ENCODE measurements around the gene MME. TPM values are rescaled to one million over a fixed set of nuclear protein-coding genes. Genes with fewer than 3 reads are reported as not detected.

Gene MME
- total RNA-seq, 2 donors from 2014 or later, result 56.3 to 103 TPM

DNA sequence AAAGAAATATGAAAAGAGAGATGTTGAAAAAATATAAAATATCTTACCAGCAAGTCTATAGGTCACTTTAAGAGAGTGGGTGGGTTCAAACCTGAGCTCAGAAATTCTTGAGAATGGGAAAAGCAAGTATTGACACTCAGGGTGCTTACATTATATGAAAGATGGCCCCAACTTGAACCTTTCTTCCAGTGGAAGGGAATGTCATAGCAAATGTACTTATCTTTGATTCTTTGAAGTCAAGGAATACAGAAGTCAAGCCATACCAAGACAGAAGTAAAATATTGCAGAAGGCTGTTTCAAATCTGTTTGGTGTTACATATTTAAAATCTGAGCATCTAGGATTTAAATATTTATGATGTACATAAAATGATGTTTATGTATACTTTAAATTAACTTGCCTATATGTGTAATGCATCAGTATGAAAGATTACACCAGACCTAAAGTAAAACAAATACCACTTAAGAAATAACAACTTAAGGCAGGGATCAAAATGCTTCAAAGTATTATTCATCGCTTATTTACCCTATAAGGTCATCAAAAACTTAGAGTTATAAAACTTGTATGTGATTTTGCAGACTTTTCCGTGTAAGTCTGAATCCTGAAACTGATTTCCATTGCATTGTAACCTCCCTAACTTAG, 8.7 kb downstream of the MME start:
- WGBS, result 93% methylated on average over 2 of the region's 2 CpGs
- Histone ChIP-seq H3K36me3 (no peaks in the 10 kb centered on the region), H3K27ac (no peak overlapping the region), H3K9me3 (no peaks in the 10 kb centered on the region), H3K4me1 (replicated peaks) (no peaks in the 10 kb centered on the region), H3K4me3 (no peak overlapping the region), H3K27me3 (replicated peaks; ENCODE audit: insufficient read depth) (no peaks in the 10 kb centered on the region)
- DNase-seq (ENCODE audit: low spot score), result no peak
- TF ChIP-seq POLR2A (IDR thresholded peaks at IDR 0.05) (no peak), POLR2AphosphoS5 (IDR thresholded peaks at IDR 0.05) (no peak)
- TF ChIP-seq, protein P1, sequence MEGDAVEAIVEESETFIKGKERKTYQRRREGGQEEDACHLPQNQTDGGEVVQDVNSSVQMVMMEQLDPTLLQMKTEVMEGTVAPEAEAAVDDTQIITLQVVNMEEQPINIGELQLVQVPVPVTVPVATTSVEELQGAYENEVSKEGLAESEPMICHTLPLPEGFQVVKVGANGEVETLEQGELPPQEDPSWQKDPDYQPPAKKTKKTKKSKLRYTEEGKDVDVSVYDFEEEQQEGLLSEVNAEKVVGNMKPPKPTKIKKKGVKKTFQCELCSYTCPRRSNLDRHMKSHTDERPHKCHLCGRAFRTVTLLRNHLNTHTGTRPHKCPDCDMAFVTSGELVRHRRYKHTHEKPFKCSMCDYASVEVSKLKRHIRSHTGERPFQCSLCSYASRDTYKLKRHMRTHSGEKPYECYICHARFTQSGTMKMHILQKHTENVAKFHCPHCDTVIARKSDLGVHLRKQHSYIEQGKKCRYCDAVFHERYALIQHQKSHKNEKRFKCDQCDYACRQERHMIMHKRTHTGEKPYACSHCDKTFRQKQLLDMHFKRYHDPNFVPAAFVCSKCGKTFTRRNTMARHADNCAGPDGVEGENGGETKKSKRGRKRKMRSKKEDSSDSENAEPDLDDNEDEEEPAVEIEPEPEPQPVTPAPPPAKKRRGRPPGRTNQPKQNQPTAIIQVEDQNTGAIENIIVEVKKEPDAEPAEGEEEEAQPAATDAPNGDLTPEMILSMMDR (IDR thresholded peaks at IDR 0.05), result no peak
- intact Hi-C loops (cut with DNase I), result no loop called here

DNA sequence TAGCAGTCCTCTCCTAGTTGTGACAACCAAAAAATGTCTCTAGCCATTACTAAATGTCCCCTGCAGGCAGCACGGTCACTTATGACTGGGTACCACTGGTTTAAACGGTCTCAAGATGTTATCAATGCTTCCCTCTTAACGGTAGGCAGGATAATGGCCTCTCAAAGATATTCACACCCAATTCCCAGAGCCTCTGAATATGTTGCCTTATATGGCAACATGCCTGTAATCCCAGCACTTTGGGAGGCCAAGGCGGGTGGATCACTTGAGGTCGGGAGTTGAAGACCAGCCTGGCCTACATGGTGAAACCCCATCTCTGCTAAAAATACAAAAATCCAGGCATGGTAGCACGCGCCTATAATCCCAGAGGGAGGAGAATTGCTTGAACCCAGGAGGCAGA, 9.4 kb downstream of the MME start:
- no peak overlapping the region for H3K4me3 ChIP-seq
- H3K27me3 ChIP-seq (replicated peaks; ENCODE audit: insufficient read depth), result no peaks in the 10 kb centered on the region
- no peaks in the 10 kb centered on the region for H3K36me3 ChIP-seq
- no peaks in the 10 kb centered on the region for H3K4me1 ChIP-seq (replicated peaks)
- DNase-seq (ENCODE audit: low spot score), result no peak
- WGBS, result 81% methylated on average over 7 of the region's 7 CpGs
- no peaks in the 10 kb centered on the region for H3K9me3 ChIP-seq
- intact Hi-C loops (cut with DNase I), result no loop called here
- no peak overlapping the region for H3K27ac ChIP-seq
- TF ChIP-seq, protein P1 (IDR thresholded peaks at IDR 0.05), result no peak
- TF ChIP-seq POLR2A (IDR thresholded peaks at IDR 0.05), result no peak
- no peak for TF ChIP-seq POLR2AphosphoS5 (IDR thresholded peaks at IDR 0.05)

DNA sequence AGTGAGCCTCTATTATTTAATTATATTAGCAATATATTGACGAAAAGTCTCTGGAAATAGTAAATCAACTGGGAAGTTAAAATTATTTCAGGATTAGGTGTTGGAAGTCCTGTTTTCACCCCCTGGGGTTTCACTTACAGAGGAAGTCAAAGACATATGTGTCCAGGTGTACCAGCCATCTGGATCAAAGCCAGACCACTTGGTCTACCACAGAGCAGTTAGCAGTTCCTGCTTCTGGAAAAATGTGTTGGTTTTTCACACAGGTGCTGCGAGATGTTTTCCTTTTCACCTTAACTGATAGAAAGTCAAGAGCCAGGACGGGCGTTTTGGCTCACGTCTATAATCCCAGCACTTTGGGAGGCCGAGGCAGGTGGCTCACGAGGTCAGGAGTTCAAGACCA, 13.1 kb downstream of the MME start:
- H3K27me3 ChIP-seq (replicated peaks; ENCODE audit: insufficient read depth), result no peaks in the 10 kb centered on the region
- DNase-seq (ENCODE audit: low spot score), result peak; percentile 27
- intact Hi-C loops (cut with DNase I), result no loop called here
- H3K4me3 ChIP-seq, result no peak overlapping the region
- TF ChIP-seq, protein P1 (IDR thresholded peaks at IDR 0.05), result no peak
- TF ChIP-seq POLR2A (IDR thresholded peaks at IDR 0.05) (no peak), POLR2AphosphoS5 (IDR thresholded peaks at IDR 0.05) (no peak)
- H3K27ac ChIP-seq, result no peak overlapping the region
- H3K9me3 ChIP-seq, result no peaks in the 10 kb centered on the region
- no peaks in the 10 kb centered on the region for H3K36me3 ChIP-seq
- 52% methylated on average over 7 of the region's 7 CpGs for WGBS
- no peaks in the 10 kb centered on the region for H3K4me1 ChIP-seq (replicated peaks)

DNA sequence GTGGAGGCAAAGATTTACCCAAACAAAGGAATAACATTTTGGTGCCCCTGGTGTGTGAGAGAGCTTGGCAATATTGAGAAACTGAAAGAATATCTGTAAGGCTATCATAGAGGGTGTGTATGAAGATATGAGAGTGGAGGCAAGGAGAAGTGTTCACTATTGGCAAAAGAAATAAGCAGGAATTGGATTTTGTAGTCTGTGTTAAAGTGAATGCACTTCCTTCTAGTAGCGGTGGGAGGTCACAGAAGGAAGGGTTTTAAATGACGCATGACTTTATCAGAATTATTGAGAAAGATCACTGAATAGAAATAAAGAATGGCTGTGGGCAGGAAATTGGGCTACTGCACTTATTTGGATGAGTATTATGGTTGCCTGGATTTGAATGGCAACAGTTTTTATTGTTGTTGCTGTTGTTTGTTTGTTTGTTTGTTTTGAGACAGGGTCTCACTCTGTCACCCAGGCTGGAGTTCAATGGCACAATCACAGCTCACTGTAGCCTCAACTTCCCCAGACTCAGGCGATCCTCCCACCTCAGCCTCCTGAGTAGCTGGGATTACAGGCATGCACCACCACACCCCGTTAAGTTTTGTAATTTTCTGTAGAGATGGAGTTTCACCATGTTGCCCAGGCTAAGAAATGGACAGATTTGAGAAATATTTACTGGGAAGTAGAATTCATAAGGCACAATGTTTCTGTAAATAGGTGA, 16.3 kb downstream of the MME start:
- no peaks in the 10 kb centered on the region for H3K27me3 ChIP-seq (replicated peaks; ENCODE audit: insufficient read depth)
- H3K27ac ChIP-seq, result no peak overlapping the region
- intact Hi-C loops (cut with DNase I), result no loop called here
- no peaks in the 10 kb centered on the region for H3K36me3 ChIP-seq
- TF ChIP-seq POLR2AphosphoS5 (IDR thresholded peaks at IDR 0.05), result no peak
- TF ChIP-seq, protein P1 (IDR thresholded peaks at IDR 0.05), result no peak
- TF ChIP-seq POLR2A (IDR thresholded peaks at IDR 0.05), result no peak
- no peaks in the 10 kb centered on the region for H3K9me3 ChIP-seq
- 95% methylated on average over 4 of the region's 4 CpGs for WGBS
- H3K4me3 ChIP-seq, result no peak overlapping the region
- H3K4me1 ChIP-seq (replicated peaks), result no peaks in the 10 kb centered on the region
- no peak for DNase-seq (ENCODE audit: low spot score)

DNA sequence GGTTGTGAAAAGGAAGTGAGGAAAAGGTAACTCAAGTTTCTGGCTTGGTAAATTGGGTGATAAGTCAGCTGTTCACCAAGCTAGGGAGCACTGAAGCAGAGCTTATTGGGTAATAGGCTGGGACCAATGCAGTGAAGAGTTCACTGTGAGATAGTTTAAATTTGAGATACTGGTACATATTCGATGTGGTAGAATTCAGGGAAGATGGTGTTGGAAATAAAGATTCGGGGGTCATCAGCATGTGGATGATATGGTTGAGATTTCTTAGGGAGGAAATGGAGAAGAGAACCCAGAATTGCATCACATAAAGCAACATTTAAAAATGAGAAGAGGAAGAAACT, 16.9 kb downstream of the MME start:
- Histone ChIP-seq H3K4me1 (replicated peaks) (no peaks in the 10 kb centered on the region), H3K27ac (no peak overlapping the region), H3K36me3 (no peaks in the 10 kb centered on the region), H3K4me3 (no peak overlapping the region), H3K27me3 (replicated peaks; ENCODE audit: insufficient read depth) (no peaks in the 10 kb centered on the region), H3K9me3 (no peaks in the 10 kb centered on the region)
- intact Hi-C loops (cut with DNase I), result no loop called here
- no peak for DNase-seq (ENCODE audit: low spot score)
- TF ChIP-seq, protein P1 (IDR thresholded peaks at IDR 0.05), result no peak
- TF ChIP-seq POLR2A (IDR thresholded peaks at IDR 0.05), result no peak
- no peak for TF ChIP-seq POLR2AphosphoS5 (IDR thresholded peaks at IDR 0.05)
- 93% methylated on average over 2 of the region's 2 CpGs for whole genome bisulfite sequencing

All from prostate gland (tissue), 2 donors.